Neural cell (in vitro differentiated cells): ENCODE data around the gene NAA35. TPM values are rescaled to one million over a fixed set of nuclear protein-coding genes. Genes with fewer than 3 reads are reported as not detected.

Experiments
- H2AFZ ChIP-seq: fragments of 200-600, 300-800 bp; sonication (generic), shearing (Covaris generic); 2 replicates; pipeline ENCODE4 v1.6.0; 2014; ENCODE audit warnings: low read depth, mild to moderate bottlenecking, antibody characterized with exemption, low read length, moderate library complexity
- H3F3A ChIP-seq: fragments of 200-600 bp; shearing (Covaris generic); 2 replicates; pipeline ENCODE4 v1.6.1; 2016; ENCODE audit warnings: mild to moderate bottlenecking, moderate library complexity, mixed read lengths, antibody characterized with exemption, low read length; ENCODE audit not compliant: insufficient read depth, poor library complexity, severe bottlenecking
- H3K27ac ChIP-seq: fragments of 200-600, 300-800 bp; sonication (generic), shearing (Covaris generic); 2 replicates; pipeline ENCODE4 v1.5.1; 2014; ENCODE audit warnings: mild to moderate bottlenecking, low read length, moderate library complexity
- H3K27me3 ChIP-seq: fragments of 300-800, 200-600 bp; sonication (generic), shearing (Covaris generic); 2 replicates; pipeline ENCODE4 v1.6.0; 2014; ENCODE audit warnings: mild to moderate bottlenecking, low read depth, low read length, moderate library complexity; ENCODE audit not compliant: insufficient read depth
- H3K36me3 ChIP-seq: fragments of 300-800, 200-600 bp; sonication (generic), shearing (Covaris generic); 2 replicates; pipeline ENCODE4 v1.5.1; 2014; ENCODE audit warnings: mild to moderate bottlenecking, antibody characterized with exemption, low read length, moderate library complexity; ENCODE audit not compliant: insufficient read depth
- H3K4me2 ChIP-seq: fragments of 300-800, 200-600 bp; sonication (generic), shearing (Covaris generic); 2 replicates; pipeline ENCODE4 v1.6.0; 2014; ENCODE audit warnings: mild to moderate bottlenecking, low read length
- H3K4me3 ChIP-seq: fragments of 300-800, 200-600 bp; sonication (generic), shearing (Covaris generic); 2 replicates; pipeline ENCODE4 v1.5.1; 2014; ENCODE audit warnings: mild to moderate bottlenecking, low read length, moderate library complexity
- H3K79me2 ChIP-seq: fragments of 200-600 bp; shearing (Covaris generic); replicated peaks from 2 replicates; pipeline ENCODE4 v1.6.0; 2014; ENCODE audit warnings: mild to moderate bottlenecking, low read length, moderate library complexity; ENCODE audit not compliant: insufficient read depth
- H3K9ac ChIP-seq: fragments of 300-800, 200-600 bp; sonication (generic), shearing (Covaris generic); 2 replicates; pipeline ENCODE4 v1.6.1; 2016; ENCODE audit warnings: mild to moderate bottlenecking, low read length, mixed read lengths
- H3K9me2 ChIP-seq: fragments of 200-600 bp; shearing (Covaris generic); 2 replicates; pipeline ENCODE4 v1.6.1; 2016; ENCODE audit warnings: mild to moderate bottlenecking, low read length, mixed read lengths; ENCODE audit not compliant: insufficient read depth
- H3K9me3 ChIP-seq: fragments of 200-600, 300-800 bp; sonication (generic), shearing (Covaris generic); 2 replicates; pipeline ENCODE4 v1.6.1; 2016; ENCODE audit warnings: mild to moderate bottlenecking, mixed run types, low read length, moderate library complexity, mixed read lengths
- H4K20me1 ChIP-seq: fragments of 200-600 bp; shearing (Covaris generic); 2 replicates; pipeline ENCODE4 v1.6.1; 2016; ENCODE audit warnings: mild to moderate bottlenecking, mixed run types; ENCODE audit not compliant: insufficient read depth
- EP300 ChIP-seq: fragments of 450-650 bp; conservative IDR thresholded peaks from 2 replicates; pipeline ENCODE4 v1.6.1; 2014; ENCODE audit warnings: antibody characterized with exemption, mild to moderate bottlenecking, moderate library complexity; ENCODE audit not compliant: poor library complexity, severe bottlenecking
- EZH2 ChIP-seq: fragments of 200-600, 300-800 bp; shearing (Covaris generic), sonication (generic); IDR thresholded peaks from 2 replicates; pipeline ENCODE4 v1.6.1; 2014; ENCODE audit warnings: antibody characterized with exemption, low read length, borderline replicate concordance, mild to moderate bottlenecking; ENCODE audit not compliant: insufficient read depth, poor library complexity, severe bottlenecking
- MXI1 ChIP-seq: fragments of 450-650 bp; conservative IDR thresholded peaks from 2 replicates; pipeline ENCODE4 v1.6.1; 2014; ENCODE audit warnings: antibody characterized with exemption, mild to moderate bottlenecking; ENCODE audit not compliant: poor library complexity, severe bottlenecking
- POLR2AphosphoS5 ChIP-seq: IDR thresholded peaks from 2 replicates; pipeline ENCODE4 v1.6.1; 2012
- RAD21 ChIP-seq: fragments of 450-650 bp; conservative IDR thresholded peaks from 2 replicates; pipeline ENCODE4 v1.6.1; 2014; ENCODE audit warnings: antibody characterized with exemption, mild to moderate bottlenecking, moderate library complexity
- SMC3 ChIP-seq: fragments of 450-650 bp; conservative IDR thresholded peaks from 2 replicates; pipeline ENCODE4 v1.6.1; 2014; ENCODE audit warnings: antibody characterized with exemption, mild to moderate bottlenecking, moderate library complexity; ENCODE audit not compliant: poor library complexity
- TAF1 ChIP-seq: IDR thresholded peaks from 2 replicates; pipeline ENCODE4 v1.6.1; 2012; ENCODE audit warnings: low read depth
- polyA plus RNA-seq: library from polyadenylated mRNA; depleted of rRNA; stranded (reverse); fragments of >200 nt; gene quantifications from 2 replicates; pipeline ENCODE4 v1.2.3, GENCODE V29; 2014
- TF ChIP-seq, protein P1 (sequence below): IDR thresholded peaks from 2 replicates; pipeline ENCODE4 v1.6.1; 2012; ENCODE audit warnings: borderline replicate concordance
- TF ChIP-seq, protein P2 (sequence below): fragments of 450-650 bp; IDR thresholded peaks from 2 replicates; pipeline ENCODE4 v1.5.1; 2014; ENCODE audit warnings: antibody characterized with exemption, mild to moderate bottlenecking, moderate library complexity; ENCODE audit not compliant: poor library complexity, severe bottlenecking

The NAA35 gene
- polyA plus RNA-seq, 1 donor from 2014 or later = 26.0 TPM

DNA sequence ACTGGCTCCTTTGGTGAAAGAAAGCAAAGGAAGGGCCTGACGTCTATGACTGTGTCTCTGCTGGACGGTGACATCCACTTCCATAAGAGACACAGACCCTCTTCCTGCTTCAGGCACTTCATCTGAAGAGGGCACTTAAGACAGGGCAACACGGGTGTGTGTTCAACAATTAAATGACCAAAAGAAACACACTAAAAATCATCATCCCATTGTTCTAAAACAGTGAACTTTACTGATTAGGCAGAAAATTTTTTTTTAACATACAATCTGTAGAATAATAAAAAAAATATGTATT lies 99.9 kb downstream of the NAA35 start:
- H3K36me3 ChIP-seq = no peaks in the 10 kb centered on the region
- no peak overlapping the region for H2AFZ ChIP-seq
- H3F3A ChIP-seq = no peaks in the 10 kb centered on the region
- H3K27ac ChIP-seq = no peak overlapping the region
- H3K9me3 ChIP-seq = no peaks in the 10 kb centered on the region
- H4K20me1 ChIP-seq = no peaks in the 10 kb centered on the region
- H3K79me2 ChIP-seq = no peaks in the 10 kb centered on the region
- H3K4me2 ChIP-seq = no peak overlapping the region
- no peaks in the 10 kb centered on the region for H3K27me3 ChIP-seq
- TF ChIP-seq POLR2AphosphoS5 = no peak
- TF ChIP-seq, protein P1, sequence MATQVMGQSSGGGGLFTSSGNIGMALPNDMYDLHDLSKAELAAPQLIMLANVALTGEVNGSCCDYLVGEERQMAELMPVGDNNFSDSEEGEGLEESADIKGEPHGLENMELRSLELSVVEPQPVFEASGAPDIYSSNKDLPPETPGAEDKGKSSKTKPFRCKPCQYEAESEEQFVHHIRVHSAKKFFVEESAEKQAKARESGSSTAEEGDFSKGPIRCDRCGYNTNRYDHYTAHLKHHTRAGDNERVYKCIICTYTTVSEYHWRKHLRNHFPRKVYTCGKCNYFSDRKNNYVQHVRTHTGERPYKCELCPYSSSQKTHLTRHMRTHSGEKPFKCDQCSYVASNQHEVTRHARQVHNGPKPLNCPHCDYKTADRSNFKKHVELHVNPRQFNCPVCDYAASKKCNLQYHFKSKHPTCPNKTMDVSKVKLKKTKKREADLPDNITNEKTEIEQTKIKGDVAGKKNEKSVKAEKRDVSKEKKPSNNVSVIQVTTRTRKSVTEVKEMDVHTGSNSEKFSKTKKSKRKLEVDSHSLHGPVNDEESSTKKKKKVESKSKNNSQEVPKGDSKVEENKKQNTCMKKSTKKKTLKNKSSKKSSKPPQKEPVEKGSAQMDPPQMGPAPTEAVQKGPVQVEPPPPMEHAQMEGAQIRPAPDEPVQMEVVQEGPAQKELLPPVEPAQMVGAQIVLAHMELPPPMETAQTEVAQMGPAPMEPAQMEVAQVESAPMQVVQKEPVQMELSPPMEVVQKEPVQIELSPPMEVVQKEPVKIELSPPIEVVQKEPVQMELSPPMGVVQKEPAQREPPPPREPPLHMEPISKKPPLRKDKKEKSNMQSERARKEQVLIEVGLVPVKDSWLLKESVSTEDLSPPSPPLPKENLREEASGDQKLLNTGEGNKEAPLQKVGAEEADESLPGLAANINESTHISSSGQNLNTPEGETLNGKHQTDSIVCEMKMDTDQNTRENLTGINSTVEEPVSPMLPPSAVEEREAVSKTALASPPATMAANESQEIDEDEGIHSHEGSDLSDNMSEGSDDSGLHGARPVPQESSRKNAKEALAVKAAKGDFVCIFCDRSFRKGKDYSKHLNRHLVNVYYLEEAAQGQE = no peak
- no peak overlapping the region for H3K4me3 ChIP-seq
- no peak overlapping the region for H3K9ac ChIP-seq
- no peaks in the 10 kb centered on the region for H3K9me2 ChIP-seq

DNA sequence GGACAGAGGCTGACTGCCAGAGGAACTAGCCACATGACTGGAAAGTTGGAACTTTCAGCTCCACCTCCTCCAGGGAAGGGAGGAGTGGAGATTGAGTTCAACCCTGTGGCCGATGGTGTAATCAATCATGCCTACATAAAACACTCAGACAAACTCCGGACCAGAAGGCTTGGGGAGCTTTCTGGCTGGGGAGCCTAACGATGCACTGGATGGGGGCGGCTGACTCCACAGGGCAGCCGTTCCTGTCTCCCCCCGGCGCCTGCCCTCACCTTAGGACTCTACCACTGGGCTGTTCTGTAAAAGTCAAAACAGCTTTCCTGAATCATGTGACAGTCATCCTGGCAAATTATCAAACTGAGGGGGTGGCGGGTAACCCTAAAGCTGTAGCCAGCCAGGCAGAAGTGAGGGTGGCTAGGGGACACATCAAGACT lies 100.4 kb downstream of the NAA35 start:
- Histone ChIP-seq H4K20me1 (no peaks in the 10 kb centered on the region), H3K9me3 (no peaks in the 10 kb centered on the region), H3K9ac (no peak overlapping the region), H3K4me3 (no peak overlapping the region), H2AFZ (no peak overlapping the region), H3F3A (no peaks in the 10 kb centered on the region), H3K79me2 (no peaks in the 10 kb centered on the region), H3K27ac (no peak overlapping the region), H3K4me2 (no peak overlapping the region), H3K9me2 (no peaks in the 10 kb centered on the region), H3K27me3 (no peaks in the 10 kb centered on the region), H3K36me3 (no peaks in the 10 kb centered on the region)
- no peak for TF ChIP-seq SMC3
- no peak for TF ChIP-seq MXI1
- TF ChIP-seq POLR2AphosphoS5 = no peak

DNA sequence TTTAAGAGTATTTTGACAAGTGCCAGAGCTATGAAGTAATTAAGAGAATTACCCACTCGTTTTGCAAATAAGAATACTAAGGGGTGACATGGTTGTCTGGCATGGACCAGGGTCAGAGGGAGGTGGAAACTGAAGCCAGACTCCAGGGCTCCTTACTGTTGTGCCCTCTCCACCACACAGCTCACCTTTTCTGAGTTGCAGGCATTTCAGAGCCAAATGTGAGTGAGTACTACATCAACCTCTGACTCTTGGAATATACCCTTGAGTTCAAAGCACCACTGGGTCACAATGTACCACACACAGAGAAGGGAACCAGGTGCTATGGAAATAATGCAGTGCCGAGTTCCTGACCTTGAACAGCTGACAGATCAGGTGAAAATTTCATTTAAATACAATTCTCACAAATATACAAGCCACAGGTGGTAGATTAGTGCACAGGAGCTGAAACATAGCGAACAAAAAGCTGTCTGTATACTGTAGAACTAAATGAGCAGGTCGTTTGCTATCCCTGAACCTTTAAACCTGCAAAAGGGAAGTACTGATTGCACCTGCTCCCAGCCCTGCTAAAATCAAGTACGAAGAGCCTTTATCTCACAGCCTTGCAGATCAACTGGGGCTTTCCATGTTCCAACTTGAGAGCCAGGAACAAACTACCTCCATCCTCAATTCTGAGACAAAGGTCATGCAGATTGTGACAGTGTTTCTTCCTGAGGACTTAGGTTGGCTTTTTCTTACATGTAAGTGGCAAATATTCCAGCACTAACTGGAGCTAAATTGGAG lies 101.4 kb downstream of the NAA35 start:
- Histone ChIP-seq H3K9me3 (no peaks in the 10 kb centered on the region), H3K36me3 (no peaks in the 10 kb centered on the region), H3K9ac (no peak overlapping the region), H3K79me2 (no peaks in the 10 kb centered on the region), H4K20me1 (no peaks in the 10 kb centered on the region), H3K4me3 (no peak overlapping the region), H3K27me3 (no peaks in the 10 kb centered on the region), H3F3A (no peaks in the 10 kb centered on the region), H3K9me2 (no peaks in the 10 kb centered on the region), H3K4me2 (no peak overlapping the region), H2AFZ (no peak overlapping the region), H3K27ac (no peak overlapping the region)
- no peak for TF ChIP-seq TAF1
- TF ChIP-seq, protein P2, sequence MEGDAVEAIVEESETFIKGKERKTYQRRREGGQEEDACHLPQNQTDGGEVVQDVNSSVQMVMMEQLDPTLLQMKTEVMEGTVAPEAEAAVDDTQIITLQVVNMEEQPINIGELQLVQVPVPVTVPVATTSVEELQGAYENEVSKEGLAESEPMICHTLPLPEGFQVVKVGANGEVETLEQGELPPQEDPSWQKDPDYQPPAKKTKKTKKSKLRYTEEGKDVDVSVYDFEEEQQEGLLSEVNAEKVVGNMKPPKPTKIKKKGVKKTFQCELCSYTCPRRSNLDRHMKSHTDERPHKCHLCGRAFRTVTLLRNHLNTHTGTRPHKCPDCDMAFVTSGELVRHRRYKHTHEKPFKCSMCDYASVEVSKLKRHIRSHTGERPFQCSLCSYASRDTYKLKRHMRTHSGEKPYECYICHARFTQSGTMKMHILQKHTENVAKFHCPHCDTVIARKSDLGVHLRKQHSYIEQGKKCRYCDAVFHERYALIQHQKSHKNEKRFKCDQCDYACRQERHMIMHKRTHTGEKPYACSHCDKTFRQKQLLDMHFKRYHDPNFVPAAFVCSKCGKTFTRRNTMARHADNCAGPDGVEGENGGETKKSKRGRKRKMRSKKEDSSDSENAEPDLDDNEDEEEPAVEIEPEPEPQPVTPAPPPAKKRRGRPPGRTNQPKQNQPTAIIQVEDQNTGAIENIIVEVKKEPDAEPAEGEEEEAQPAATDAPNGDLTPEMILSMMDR = no peak
- TF ChIP-seq EZH2 = no peak
- no peak for TF ChIP-seq RAD21
- no peak for TF ChIP-seq POLR2AphosphoS5
- TF ChIP-seq, protein P1 = no peak
- no peak for TF ChIP-seq EP300
- no peak for TF ChIP-seq SMC3
- no peak for TF ChIP-seq MXI1
